Measurements from ENCODE around the gene SLC2A9. TPM values are rescaled to one million over a fixed set of nuclear protein-coding genes. Genes with fewer than 3 reads are reported as not detected.

SLC2A9 gene
- polyA plus RNA-seq, 1 donor from 2014 or later, result not detected

GRCh38 chr4:9932771-9933170 is 88.5 kb downstream of the SLC2A9 start:
- H3K4me2 ChIP-seq (ENCODE audit: low read length), result no peak overlapping the region
- no peak overlapping the region for H3K27ac ChIP-seq (ENCODE audit: low read length)
- no peaks in the 10 kb centered on the region for H3K36me3 ChIP-seq (ENCODE audit: insufficient read depth, low read length)
- no peak overlapping the region for H2AFZ ChIP-seq (ENCODE audit: low read depth, low read length)
- TF ChIP-seq CTCF (IDR thresholded peaks at IDR 0.05; ENCODE audit: poor library complexity, severe bottlenecking), result no peak
- TF ChIP-seq TAF1 (IDR thresholded peaks at IDR 0.05; ENCODE audit: low read depth), result no peak
- TF ChIP-seq EP300 (conservative IDR thresholded peaks at IDR 0.05; ENCODE audit: poor library complexity, severe bottlenecking), result no peak
- TF ChIP-seq SMC3 (conservative IDR thresholded peaks at IDR 0.05; ENCODE audit: poor library complexity), result no peak
- TF ChIP-seq POLR2AphosphoS5 (IDR thresholded peaks at IDR 0.05), result no peak
- no peak for TF ChIP-seq REST (IDR thresholded peaks at IDR 0.05; ENCODE audit: borderline replicate concordance)
- TF ChIP-seq EZH2 (IDR thresholded peaks at IDR 0.05; ENCODE audit: borderline replicate concordance, insufficient read depth, low read length, poor library complexity, severe bottlenecking), result no peak
- no peak for TF ChIP-seq MXI1 (conservative IDR thresholded peaks at IDR 0.05; ENCODE audit: poor library complexity, severe bottlenecking)
- no peak for TF ChIP-seq RAD21 (conservative IDR thresholded peaks at IDR 0.05)
- H3K9ac ChIP-seq (ENCODE audit: low read length), result no peak overlapping the region
- H3K9me3 ChIP-seq (ENCODE audit: low read length), result no peaks in the 10 kb centered on the region
- H4K20me1 ChIP-seq (ENCODE audit: insufficient read depth), result no peaks in the 10 kb centered on the region
- no peaks in the 10 kb centered on the region for H3F3A ChIP-seq (ENCODE audit: insufficient read depth, low read length, poor library complexity, severe bottlenecking)
- no peak overlapping the region for H3K4me3 ChIP-seq (ENCODE audit: low read length)
- no peaks in the 10 kb centered on the region for H3K79me2 ChIP-seq (replicated peaks; ENCODE audit: insufficient read depth, low read length)
- no peaks in the 10 kb centered on the region for H3K9me2 ChIP-seq (ENCODE audit: insufficient read depth, low read length)
- no peaks in the 10 kb centered on the region for H3K27me3 ChIP-seq (ENCODE audit: insufficient read depth, low read depth, low read length)

- TF ChIP-seq REST (IDR thresholded peaks at IDR 0.05; ENCODE audit: borderline replicate concordance), result no peak
- no peak for TF ChIP-seq CTCF (IDR thresholded peaks at IDR 0.05; ENCODE audit: poor library complexity, severe bottlenecking)
- no peak for TF ChIP-seq EZH2 (IDR thresholded peaks at IDR 0.05; ENCODE audit: borderline replicate concordance, insufficient read depth, low read length, poor library complexity, severe bottlenecking)
- no peak for TF ChIP-seq SMC3 (conservative IDR thresholded peaks at IDR 0.05; ENCODE audit: poor library complexity)
- TF ChIP-seq MXI1 (conservative IDR thresholded peaks at IDR 0.05; ENCODE audit: poor library complexity, severe bottlenecking), result no peak
- no peak for TF ChIP-seq RAD21 (conservative IDR thresholded peaks at IDR 0.05)
- no peaks in the 10 kb centered on the region for H4K20me1 ChIP-seq (ENCODE audit: insufficient read depth)
- H3K4me2 ChIP-seq (ENCODE audit: low read length), result no peak overlapping the region
- H3K27ac ChIP-seq (ENCODE audit: low read length), result no peak overlapping the region
- no peaks in the 10 kb centered on the region for H3K36me3 ChIP-seq (ENCODE audit: insufficient read depth, low read length)
- H3K9me3 ChIP-seq (ENCODE audit: low read length), result no peaks in the 10 kb centered on the region
- no peaks in the 10 kb centered on the region for H3K27me3 ChIP-seq (ENCODE audit: insufficient read depth, low read depth, low read length)
- no peak overlapping the region for H3K4me3 ChIP-seq (ENCODE audit: low read length)
- no peak overlapping the region for H2AFZ ChIP-seq (ENCODE audit: low read depth, low read length)
- H3K79me2 ChIP-seq (replicated peaks; ENCODE audit: insufficient read depth, low read length), result no peaks in the 10 kb centered on the region
- no peak overlapping the region for H3K9ac ChIP-seq (ENCODE audit: low read length)
- no peaks in the 10 kb centered on the region for H3F3A ChIP-seq (ENCODE audit: insufficient read depth, low read length, poor library complexity, severe bottlenecking)
- no peaks in the 10 kb centered on the region for H3K9me2 ChIP-seq (ENCODE audit: insufficient read depth, low read length)
These were observed 90.2 kb downstream of the SLC2A9 start for GRCh38 chr4:9931146-9931545.
